Measurements from ENCODE around the gene NFKBIE. TPM values are rescaled to one million over a fixed set of nuclear protein-coding genes. Genes with fewer than 3 reads are reported as not detected.

Gene NFKBIE
- total RNA-seq, 6 experiments from 2014 or later = 2.5 to 30.2 (median 10.8) TPM

GRCh38 chr6:44298864-44299263 is 33.5 kb upstream of the NFKBIE start:
- no peak for DNase-seq
- WGBS (ENCODE audit: insufficient coverage, low coverage, low lambda C conversion rate, missing lambda C conversion rate) = 57% methylated on average over 2 of the region's 3 CpGs
- intact Hi-C loops (cut with DNase I) = no loop called here

GRCh38 chr6:44298055-44298803 is 32.9 kb upstream of the NFKBIE start:
- Histone ChIP-seq H3K9me3 (no peaks in the 10 kb centered on the region), H3K27me3 (peaks cover 0 to 14% of the 10 kb centered on the region in 2 donors), H3K27ac (no peak overlapping the region), H3K4me1 (peaks cover 0 to 13% (median 5%) of the 10 kb centered on the region in 4 donors), H3K36me3 (peaks cover 0 to 7% (median 0%) of the 10 kb centered on the region in 4 donors), H3K4me3 (no peak overlapping the region)
- 57% methylated on average over 8 of the region's 20 CpGs for WGBS (ENCODE audit: insufficient coverage, low coverage, low lambda C conversion rate, missing lambda C conversion rate)
- peak; percentile 29 to 56 (median 38) for ATAC-seq
- intact Hi-C loops (cut with DNase I) = no loop called here
- no peak for DNase-seq
- TF ChIP-seq CTCF (IDR thresholded peaks at IDR 0.05) (no peak), POLR2A (IDR thresholded peaks at IDR 0.05) (no peak)

More at GRCh38 chr6:44298864-44299263, 33.5 kb upstream of the NFKBIE start:
- peaks cover 0 to 13% (median 3%) of the 10 kb centered on the region in 4 donors for H3K36me3 ChIP-seq
- no peak overlapping the region for H3K4me3 ChIP-seq
- H3K9me3 ChIP-seq = no peaks in the 10 kb centered on the region
- peaks cover 0 to 13% (median 5%) of the 10 kb centered on the region in 4 donors for H3K4me1 ChIP-seq
- TF ChIP-seq CTCF (IDR thresholded peaks at IDR 0.05) (no peak), POLR2A (IDR thresholded peaks at IDR 0.05) (no peak)
- H3K27ac ChIP-seq = no peak overlapping the region
- ATAC-seq = no peak
- H3K27me3 ChIP-seq = peaks cover 0 to 14% of the 10 kb centered on the region in 2 donors

GRCh38 chr6:44297063-44298038 is 32.0 kb upstream of the NFKBIE start:
- Histone ChIP-seq H3K4me1 (peaks cover 0 to 13% (median 5%) of the 10 kb centered on the region in 4 donors), H3K36me3 (peaks cover 0 to 6% (median 0%) of the 10 kb centered on the region in 4 donors), H3K27me3 (peaks cover 0 to 14% of the 10 kb centered on the region in 2 donors), H3K27ac (no peak overlapping the region), H3K9me3 (no peaks in the 10 kb centered on the region), H3K4me3 (peak overlapping the region; percentile 25 to 42 (median 35))
- peak; percentile 69 to 84 (median 70) for ATAC-seq
- 5% methylated on average over 7 of the region's 86 CpGs for WGBS (ENCODE audit: insufficient coverage, low coverage, low lambda C conversion rate, missing lambda C conversion rate)
- DNase-seq = peak in 1 of 3 donors; percentile 53
- TF ChIP-seq POLR2A (IDR thresholded peaks at IDR 0.05) (no peak), CTCF (IDR thresholded peaks at IDR 0.05) (no peak)
- intact Hi-C loops (cut with DNase I) = no loop called here

- H3K36me3 ChIP-seq = no peaks in the 10 kb centered on the region
- no peak for TF ChIP-seq CTCF (IDR thresholded peaks at IDR 0.05)
- no peak for TF ChIP-seq POLR2A (IDR thresholded peaks at IDR 0.05)
- ATAC-seq = no peak
- H3K4me1 ChIP-seq = peaks cover 0 to 13% (median 5%) of the 10 kb centered on the region in 4 donors
- intact Hi-C loops (cut with DNase I) = no loop called here
- H3K27me3 ChIP-seq = peaks cover 0 to 14% of the 10 kb centered on the region in 2 donors
- peak in 1 of 3 donors; percentile 11 for DNase-seq
- H3K9me3 ChIP-seq = no peaks in the 10 kb centered on the region
- 82% methylated on average over 1 of the region's 7 CpGs for WGBS (ENCODE audit: insufficient coverage, low coverage, low lambda C conversion rate, missing lambda C conversion rate)
- no peak overlapping the region for H3K27ac ChIP-seq
- no peak overlapping the region for H3K4me3 ChIP-seq
Measured at GRCh38 chr6:44294832-44295791, 29.8 kb upstream of the NFKBIE start.

Measured in right lobe of liver (tissue), 6 donors.